ENCODE results near the gene GBX2. TPM values are rescaled to one million over a fixed set of nuclear protein-coding genes. Genes with fewer than 3 reads are reported as not detected.

GBX2 gene
- total and polyA plus RNA-seq, 2 of the 8 experiments (the other 6 are each of a cell fraction or from before 2014, with no cell fraction given): 0.38 to 0.89 TPM

DNA sequence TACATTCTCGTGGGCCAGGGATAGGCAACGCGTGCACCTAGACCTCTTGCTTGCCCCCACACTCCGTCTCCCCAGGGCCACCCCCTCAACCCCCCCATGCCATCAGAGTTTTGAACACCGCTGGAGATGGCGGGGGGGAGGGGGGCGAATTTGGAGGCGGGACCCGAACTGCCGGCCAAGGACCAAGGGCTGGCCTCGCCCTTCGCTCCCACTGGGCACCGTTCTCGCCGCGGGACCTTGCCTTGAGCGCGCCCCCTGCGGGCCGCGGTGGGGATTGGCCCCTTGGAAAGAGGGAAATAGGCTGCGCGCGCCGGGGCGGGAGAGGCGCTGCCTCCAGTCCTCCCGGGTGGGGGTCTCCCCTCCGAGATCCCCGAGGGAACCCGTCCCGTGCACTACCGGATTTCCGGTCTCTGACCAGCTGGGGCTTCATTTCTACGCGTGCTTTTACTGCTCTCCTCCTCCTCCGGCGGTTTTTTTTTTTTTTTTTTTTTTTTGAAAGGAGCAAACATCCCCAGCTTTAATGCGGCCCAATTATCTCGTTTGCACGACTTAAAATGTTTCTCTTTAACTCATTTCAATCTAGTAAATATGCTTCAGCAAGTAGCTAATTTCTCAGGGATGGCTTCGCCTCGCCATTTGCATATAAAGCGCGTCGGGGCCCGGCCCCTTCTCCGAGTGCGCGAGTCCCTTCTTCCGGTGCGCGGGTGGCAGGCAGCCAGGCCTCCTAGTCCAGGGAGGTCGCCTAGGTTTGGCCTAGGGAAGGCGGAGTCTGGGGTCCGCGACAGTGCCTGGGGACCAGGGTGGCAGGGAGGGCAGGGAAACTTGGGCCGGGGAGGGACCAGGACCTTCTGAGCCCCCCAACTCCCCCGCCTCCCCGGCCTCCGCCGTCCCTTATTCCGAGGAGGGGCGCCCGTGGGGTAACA lies 10.0 kb upstream of the GBX2 start (continued):
- TF ChIP-seq YY1 (IDR thresholded peaks at IDR 0.05; ENCODE audit: low read depth, low read length): no peak; the same call in 1 of the 2 replicates
- TF ChIP-seq BACH1 (IDR thresholded peaks at IDR 0.05; ENCODE audit: low read length): peak; percentile 67

Data from H1 (cell line).